ENCODE results near the gene RRAS2. TPM values are rescaled to one million over a fixed set of nuclear protein-coding genes. Genes with fewer than 3 reads are reported as not detected.

RRAS2 gene
- polyA plus RNA-seq, 1 of the 3 experiments (the other 2 are of a cell fraction): 53.3 TPM

GRCh38 chr11:14390669-14391068 lies 31.7 kb upstream of the RRAS2 start:
- Histone ChIP-seq H3K9ac (no peak overlapping the region), H3K27ac (ENCODE audit: low read depth in 2 of 2, low read length in 1 of 2) (no peak overlapping the region), H3K4me3 (ENCODE audit: low read depth in 2 of 2, low read length in 1 of 2) (no peak overlapping the region), H2AFZ (ENCODE audit: low read depth) (no peak overlapping the region), H3F3A (replicated peaks; ENCODE audit: insufficient read depth) (no peaks in the 10 kb centered on the region), H3K27me3 (ENCODE audit: insufficient read depth) (no peaks in the 10 kb centered on the region), H3K9me3 (no peaks in the 10 kb centered on the region), H3K4me1 (ENCODE audit: control insufficient read depth in 1 of 2, insufficient read depth in 2 of 2, low read depth in 1 of 2, low read length in 1 of 2) (peaks cover 3 to 16% of the 10 kb centered on the region in 2 experiments; a peak in 2 of 4 replicates), H3K9me2 (no peaks in the 10 kb centered on the region), H3K36me3 (replicated peaks in 1 of 2; ENCODE audit: control insufficient read depth in 1 of 2, insufficient read depth in 2 of 2, low read length in 1 of 2) (no peaks in the 10 kb centered on the region), H3K79me2 (ENCODE audit: insufficient read depth) (no peaks in the 10 kb centered on the region), H3K4me2 (no peak overlapping the region), H4K20me1 (ENCODE audit: insufficient read depth) (no peaks in the 10 kb centered on the region)
- ChIA-PET CTCF (interaction anchor here (1.0 to 1.3 kb wide), 2 partner anchors 90 to 165 kb away, joined by 3 read pairs; no protein-coding TSS in a partner anchor), POLR2A (no interaction called here)
- TF ChIP-seq GATA2 (CRISPR knock-in tag; IDR thresholded peaks at IDR 0.05): no peak
- no peak for TF ChIP-seq CTCF (IDR thresholded peaks at IDR 0.05)
- TF ChIP-seq RAD21 (IDR thresholded peaks at IDR 0.05; ENCODE audit: low read length): no peak
- no peak for TF ChIP-seq ZBTB33 (IDR thresholded peaks at IDR 0.05; ENCODE audit: borderline replicate concordance, low read depth)
- TF ChIP-seq SMC3 (IDR thresholded peaks at IDR 0.05; ENCODE audit: low read depth, low read length): no peak
- no peak for TF ChIP-seq MEF2A (IDR thresholded peaks at IDR 0.05; ENCODE audit: borderline replicate concordance, low read depth)
- no peak for TF ChIP-seq USF1 (IDR thresholded peaks at IDR 0.05; ENCODE audit: borderline replicate concordance, low read depth)
- TF ChIP-seq MAX (IDR thresholded peaks at IDR 0.05; ENCODE audit: low read depth): no peak
- TF ChIP-seq YY1 (IDR thresholded peaks at IDR 0.05; ENCODE audit: low read depth): no peak
- 95% methylated on average over 1 of the region's 1 CpG for WGBS (ENCODE audit: low lambda C conversion rate)
- no peak for DNase-seq

- H4K20me1 ChIP-seq (ENCODE audit: insufficient read depth): no peaks in the 10 kb centered on the region
- no peak overlapping the region for H3K9ac ChIP-seq
- no peak for DNase-seq
- WGBS (ENCODE audit: low lambda C conversion rate): 77% methylated on average over 4 of the region's 4 CpGs
- H3K9me2 ChIP-seq: no peaks in the 10 kb centered on the region
- no peak overlapping the region for H3K4me2 ChIP-seq
- H2AFZ ChIP-seq (ENCODE audit: low read depth): no peak overlapping the region
- no peaks in the 10 kb centered on the region for H3K27me3 ChIP-seq (ENCODE audit: insufficient read depth)
- no peaks in the 10 kb centered on the region for H3K79me2 ChIP-seq (ENCODE audit: insufficient read depth)
- ChIA-PET CTCF (interaction anchor here (1.9 kb wide), 1 partner anchor 67 kb away, joined by 5 read pairs; no protein-coding TSS in a partner anchor), POLR2A (no interaction called here)
- H3K36me3 ChIP-seq (replicated peaks in 1 of 2; ENCODE audit: control insufficient read depth in 1 of 2, insufficient read depth in 2 of 2, low read length in 1 of 2): no peaks in the 10 kb centered on the region
- no peak overlapping the region for H3K4me3 ChIP-seq (ENCODE audit: low read depth in 2 of 2, low read length in 1 of 2)
- H3K9me3 ChIP-seq: no peaks in the 10 kb centered on the region
- no peak overlapping the region for H3K27ac ChIP-seq (ENCODE audit: low read depth in 2 of 2, low read length in 1 of 2)
- H3F3A ChIP-seq (replicated peaks; ENCODE audit: insufficient read depth): no peaks in the 10 kb centered on the region
- peaks cover 3 to 16% of the 10 kb centered on the region in 2 experiments; a peak in 2 of 4 replicates for H3K4me1 ChIP-seq (ENCODE audit: control insufficient read depth in 1 of 2, insufficient read depth in 2 of 2, low read depth in 1 of 2, low read length in 1 of 2)
- no peak for TF ChIP-seq TEAD4 (IDR thresholded peaks at IDR 0.05; ENCODE audit: borderline replicate concordance, insufficient read depth)
- TF ChIP-seq SMC3 (IDR thresholded peaks at IDR 0.05; ENCODE audit: low read depth, low read length): no peak
- TF ChIP-seq ELF1 (IDR thresholded peaks at IDR 0.05): no peak
- no peak for TF ChIP-seq NFIC (IDR thresholded peaks at IDR 0.05; ENCODE audit: borderline replicate concordance)
- TF ChIP-seq USF2 (IDR thresholded peaks at IDR 0.05; ENCODE audit: borderline replicate concordance, low read depth, low read length): no peak
- TF ChIP-seq RAD21 (IDR thresholded peaks at IDR 0.05; ENCODE audit: low read length): no peak
- TF ChIP-seq TCF12 (IDR thresholded peaks at IDR 0.05): no peak
- TF ChIP-seq RFX5 (IDR thresholded peaks at IDR 0.05; ENCODE audit: low read length): no peak
- TF ChIP-seq USF1 (IDR thresholded peaks at IDR 0.05; ENCODE audit: borderline replicate concordance, low read depth): no peak
- no peak for TF ChIP-seq MAX (IDR thresholded peaks at IDR 0.05; ENCODE audit: low read depth)
- TF ChIP-seq EP300 (IDR thresholded peaks at IDR 0.05; ENCODE audit: borderline replicate concordance in 1 of 2, low read depth in 1 of 2, low read length in 1 of 2): no peak
- no peak for TF ChIP-seq GABPA (IDR thresholded peaks at IDR 0.05; ENCODE audit: low read depth)
- no peak for TF ChIP-seq JUND (IDR thresholded peaks at IDR 0.05)
- TF ChIP-seq MXI1 (IDR thresholded peaks at IDR 0.05; ENCODE audit: low read depth, low read length): no peak
- TF ChIP-seq FOXJ3 (CRISPR knock-in tag; IDR thresholded peaks at IDR 0.05): no peak
- TF ChIP-seq CHD2 (IDR thresholded peaks at IDR 0.05; ENCODE audit: low read length, partially characterized antibody): no peak
Measured at GRCh38 chr11:14388352-14388751, 29.4 kb upstream of the RRAS2 start.

All from SK-N-SH (cell line).